Panc1 (cell line): Measurements from ENCODE around the gene BFSP1.

Experiments used
- POLR2AphosphoS5 ChIP-seq: IDR thresholded peaks from 2 replicates; pipeline ENCODE4 v1.6.1; 2012; ENCODE audit warnings: mild to moderate bottlenecking, low read depth, low read length, moderate library complexity
- TF ChIP-seq, protein P1 (sequence below): fragments of 450-650 bp; IDR thresholded peaks from 2 replicates; pipeline ENCODE4 v1.5.1; 2017; ENCODE audit warnings: mild to moderate bottlenecking
- TF ChIP-seq, protein P2 (sequence below), 2 experiments: IDR thresholded peaks; 2 replicates each; pipeline ENCODE4 v1.6.1; 2011 to 2012; ENCODE audit warnings: low read depth in 2 of 2, control low read depth in 1 of 2, low read length in 1 of 2, mild to moderate bottlenecking in 1 of 2, moderate library complexity in 1 of 2; ENCODE audit not compliant: insufficient read depth in 1 of 2

- TF ChIP-seq, protein P1, sequence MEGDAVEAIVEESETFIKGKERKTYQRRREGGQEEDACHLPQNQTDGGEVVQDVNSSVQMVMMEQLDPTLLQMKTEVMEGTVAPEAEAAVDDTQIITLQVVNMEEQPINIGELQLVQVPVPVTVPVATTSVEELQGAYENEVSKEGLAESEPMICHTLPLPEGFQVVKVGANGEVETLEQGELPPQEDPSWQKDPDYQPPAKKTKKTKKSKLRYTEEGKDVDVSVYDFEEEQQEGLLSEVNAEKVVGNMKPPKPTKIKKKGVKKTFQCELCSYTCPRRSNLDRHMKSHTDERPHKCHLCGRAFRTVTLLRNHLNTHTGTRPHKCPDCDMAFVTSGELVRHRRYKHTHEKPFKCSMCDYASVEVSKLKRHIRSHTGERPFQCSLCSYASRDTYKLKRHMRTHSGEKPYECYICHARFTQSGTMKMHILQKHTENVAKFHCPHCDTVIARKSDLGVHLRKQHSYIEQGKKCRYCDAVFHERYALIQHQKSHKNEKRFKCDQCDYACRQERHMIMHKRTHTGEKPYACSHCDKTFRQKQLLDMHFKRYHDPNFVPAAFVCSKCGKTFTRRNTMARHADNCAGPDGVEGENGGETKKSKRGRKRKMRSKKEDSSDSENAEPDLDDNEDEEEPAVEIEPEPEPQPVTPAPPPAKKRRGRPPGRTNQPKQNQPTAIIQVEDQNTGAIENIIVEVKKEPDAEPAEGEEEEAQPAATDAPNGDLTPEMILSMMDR: no peak
- no peak for TF ChIP-seq POLR2AphosphoS5
- TF ChIP-seq, protein P2, sequence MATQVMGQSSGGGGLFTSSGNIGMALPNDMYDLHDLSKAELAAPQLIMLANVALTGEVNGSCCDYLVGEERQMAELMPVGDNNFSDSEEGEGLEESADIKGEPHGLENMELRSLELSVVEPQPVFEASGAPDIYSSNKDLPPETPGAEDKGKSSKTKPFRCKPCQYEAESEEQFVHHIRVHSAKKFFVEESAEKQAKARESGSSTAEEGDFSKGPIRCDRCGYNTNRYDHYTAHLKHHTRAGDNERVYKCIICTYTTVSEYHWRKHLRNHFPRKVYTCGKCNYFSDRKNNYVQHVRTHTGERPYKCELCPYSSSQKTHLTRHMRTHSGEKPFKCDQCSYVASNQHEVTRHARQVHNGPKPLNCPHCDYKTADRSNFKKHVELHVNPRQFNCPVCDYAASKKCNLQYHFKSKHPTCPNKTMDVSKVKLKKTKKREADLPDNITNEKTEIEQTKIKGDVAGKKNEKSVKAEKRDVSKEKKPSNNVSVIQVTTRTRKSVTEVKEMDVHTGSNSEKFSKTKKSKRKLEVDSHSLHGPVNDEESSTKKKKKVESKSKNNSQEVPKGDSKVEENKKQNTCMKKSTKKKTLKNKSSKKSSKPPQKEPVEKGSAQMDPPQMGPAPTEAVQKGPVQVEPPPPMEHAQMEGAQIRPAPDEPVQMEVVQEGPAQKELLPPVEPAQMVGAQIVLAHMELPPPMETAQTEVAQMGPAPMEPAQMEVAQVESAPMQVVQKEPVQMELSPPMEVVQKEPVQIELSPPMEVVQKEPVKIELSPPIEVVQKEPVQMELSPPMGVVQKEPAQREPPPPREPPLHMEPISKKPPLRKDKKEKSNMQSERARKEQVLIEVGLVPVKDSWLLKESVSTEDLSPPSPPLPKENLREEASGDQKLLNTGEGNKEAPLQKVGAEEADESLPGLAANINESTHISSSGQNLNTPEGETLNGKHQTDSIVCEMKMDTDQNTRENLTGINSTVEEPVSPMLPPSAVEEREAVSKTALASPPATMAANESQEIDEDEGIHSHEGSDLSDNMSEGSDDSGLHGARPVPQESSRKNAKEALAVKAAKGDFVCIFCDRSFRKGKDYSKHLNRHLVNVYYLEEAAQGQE (IDR thresholded peaks at IDR 0.05; ENCODE audit: insufficient read depth in 1 of 2, low read depth in 2 of 2, low read length in 1 of 2): no peak
Observed at GRCh38 chr20:17542481-17542880, 11.3 kb upstream of the BFSP1 start.
